Measurements from ENCODE around the gene EIF5A.
A peak's percentile ranks its signal among the peaks of the same experiment; 100 is the strongest.

EIF5A gene

DNA sequence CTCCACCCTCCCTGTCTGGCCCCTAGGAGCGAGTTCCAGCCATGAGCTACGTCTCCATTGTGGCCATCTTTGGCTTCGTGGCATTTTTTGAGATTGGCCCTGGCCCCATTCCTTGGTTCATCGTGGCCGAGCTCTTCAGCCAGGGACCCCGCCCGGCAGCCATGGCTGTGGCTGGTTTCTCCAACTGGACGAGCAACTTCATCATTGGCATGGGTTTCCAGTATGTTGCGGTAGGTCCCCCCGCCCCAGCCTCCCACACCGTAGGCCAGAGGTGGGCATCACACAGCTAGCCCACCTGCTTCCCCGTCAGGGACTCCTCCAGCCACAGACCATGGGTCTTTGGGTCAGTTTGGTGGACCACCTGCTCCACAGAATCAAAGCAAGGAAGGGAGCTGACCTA lies 21.7 kb upstream of the EIF5A start:
- Histone ChIP-seq H3K27ac (ENCODE audit: low read depth in 2 of 2, low read length in 2 of 2) (no peak overlapping the region), H3K36me3 (ENCODE audit: control insufficient read depth in 2 of 2, insufficient read depth in 2 of 2, low read length in 2 of 2) (no peaks in the 10 kb centered on the region), H3K27me3 (ENCODE audit: control insufficient read depth in 2 of 2, insufficient read depth in 2 of 2, low read length in 2 of 2) (no peaks in the 10 kb centered on the region), H3K9ac (ENCODE audit: low read depth in 1 of 2, low read length in 2 of 2) (no peak overlapping the region), H3K9me3 (ENCODE audit: control insufficient read depth in 2 of 2, low read length in 2 of 2) (no peaks in the 10 kb centered on the region), H3K4me3 (ENCODE audit: low read length in 2 of 2) (no peak overlapping the region), H3K4me1 (ENCODE audit: control insufficient read depth in 2 of 2, insufficient read depth in 2 of 2, low read length in 2 of 2) (peaks cover 18% of the 10 kb centered on the region in 2 donors)

DNA sequence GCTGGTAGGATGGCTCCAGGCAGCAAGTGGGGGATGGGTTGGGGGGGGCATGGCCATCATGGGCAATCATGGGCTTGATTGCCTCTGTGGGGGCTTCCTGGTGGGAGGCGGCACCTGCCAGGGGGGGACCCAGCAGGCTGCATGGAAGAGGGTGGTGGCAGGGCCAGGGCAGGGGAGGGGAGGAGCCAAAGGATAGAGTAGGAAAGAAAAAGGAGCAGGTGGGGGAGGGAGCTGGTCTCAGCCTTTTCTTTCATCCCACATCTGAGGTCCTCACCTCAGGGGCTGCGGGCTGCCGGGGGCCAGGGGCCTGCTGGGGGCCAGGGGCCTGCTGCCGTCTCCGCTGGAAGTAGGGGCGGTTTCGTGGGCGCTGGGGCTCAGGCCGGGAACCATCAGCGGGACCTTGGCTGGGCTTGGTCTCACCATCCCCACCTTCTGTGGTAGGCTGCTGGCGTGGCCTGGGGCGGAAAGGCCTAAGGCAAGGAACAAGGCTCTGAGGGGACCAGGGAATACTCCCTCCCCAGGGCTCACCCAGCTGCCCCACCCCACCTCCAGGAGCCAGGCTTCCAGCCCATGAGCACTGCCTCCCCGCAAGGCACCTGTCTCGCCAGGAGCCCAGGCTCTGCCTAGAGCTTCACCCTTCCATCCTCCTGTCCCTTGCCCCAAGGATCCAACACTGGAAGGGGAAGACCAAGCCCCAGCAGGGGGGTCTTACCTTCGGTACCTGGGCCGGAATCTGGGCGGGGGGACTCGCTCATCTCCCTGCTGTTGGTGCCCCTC lies 18.0 kb upstream of the EIF5A start:
- no peak overlapping the region for H3K4me3 ChIP-seq (ENCODE audit: low read length in 2 of 2)
- H3K9ac ChIP-seq (ENCODE audit: low read depth in 1 of 2, low read length in 2 of 2) = no peak overlapping the region
- no peak overlapping the region for H3K27ac ChIP-seq (ENCODE audit: low read depth in 2 of 2, low read length in 2 of 2)
- peaks cover 13 to 15% of the 10 kb centered on the region in 2 donors for H3K4me1 ChIP-seq (ENCODE audit: control insufficient read depth in 2 of 2, insufficient read depth in 2 of 2, low read length in 2 of 2)
- no peaks in the 10 kb centered on the region for H3K36me3 ChIP-seq (ENCODE audit: control insufficient read depth in 2 of 2, insufficient read depth in 2 of 2, low read length in 2 of 2)
- H3K9me3 ChIP-seq (ENCODE audit: control insufficient read depth in 2 of 2, low read length in 2 of 2) = no peaks in the 10 kb centered on the region
- peaks cover 0 to 5% of the 10 kb centered on the region in 2 donors for H3K27me3 ChIP-seq (ENCODE audit: control insufficient read depth in 2 of 2, insufficient read depth in 2 of 2, low read length in 2 of 2)

DNA sequence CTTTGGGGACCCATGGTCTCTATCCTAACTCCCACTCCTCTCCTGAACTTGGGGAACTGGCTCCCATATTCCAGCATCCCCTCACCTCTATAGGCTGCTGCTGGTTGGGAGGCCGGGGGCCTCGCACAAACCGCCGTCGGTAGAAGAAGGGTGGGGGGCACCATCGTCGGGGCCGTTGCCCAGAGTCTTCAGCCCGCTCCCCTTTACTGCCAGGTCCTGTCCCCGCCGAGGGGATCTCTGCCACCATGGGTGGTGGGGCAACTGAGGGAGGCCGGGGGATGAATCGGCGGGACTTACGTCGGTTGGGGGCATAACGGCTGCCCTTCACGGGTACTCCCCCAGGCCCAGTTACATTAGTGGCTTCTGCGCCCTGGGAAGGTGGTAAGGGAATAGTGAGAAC lies 17.3 kb upstream of the EIF5A start:
- no peak overlapping the region for H3K4me3 ChIP-seq (ENCODE audit: low read length in 2 of 2)
- peaks cover 0 to 5% of the 10 kb centered on the region in 2 donors for H3K27me3 ChIP-seq (ENCODE audit: control insufficient read depth in 2 of 2, insufficient read depth in 2 of 2, low read length in 2 of 2)
- no peaks in the 10 kb centered on the region for H3K36me3 ChIP-seq (ENCODE audit: control insufficient read depth in 2 of 2, insufficient read depth in 2 of 2, low read length in 2 of 2)
- no peak overlapping the region for H3K9ac ChIP-seq (ENCODE audit: low read depth in 1 of 2, low read length in 2 of 2)
- peaks cover 17 to 18% of the 10 kb centered on the region in 2 donors for H3K4me1 ChIP-seq (ENCODE audit: control insufficient read depth in 2 of 2, insufficient read depth in 2 of 2, low read length in 2 of 2)
- no peaks in the 10 kb centered on the region for H3K9me3 ChIP-seq (ENCODE audit: control insufficient read depth in 2 of 2, low read length in 2 of 2)
- H3K27ac ChIP-seq (ENCODE audit: low read depth in 2 of 2, low read length in 2 of 2) = no peak overlapping the region

DNA sequence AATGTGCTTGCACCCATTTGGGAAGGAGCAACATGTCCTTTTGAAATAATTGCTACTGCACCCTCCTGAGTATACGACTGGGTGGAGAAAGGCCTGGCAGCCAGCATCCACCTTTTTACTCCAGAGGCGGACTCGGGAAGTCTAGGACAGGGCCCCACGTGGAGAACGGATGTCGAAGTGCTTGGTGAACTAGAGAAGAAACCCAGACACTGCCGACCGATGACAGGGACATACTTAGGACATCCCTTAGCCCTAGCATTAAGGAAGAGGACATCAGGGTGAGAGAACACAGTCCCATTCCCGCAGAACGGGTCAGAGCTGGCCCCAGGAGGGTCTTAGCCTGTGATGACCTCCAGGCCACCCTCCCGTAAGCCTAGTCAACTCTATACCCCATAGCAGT lies 16.7 kb upstream of the EIF5A start:
- no peak overlapping the region for H3K9ac ChIP-seq (ENCODE audit: low read depth in 1 of 2, low read length in 2 of 2)
- no peak overlapping the region for H3K4me3 ChIP-seq (ENCODE audit: low read length in 2 of 2)
- no peak overlapping the region for H3K27ac ChIP-seq (ENCODE audit: low read depth in 2 of 2, low read length in 2 of 2)
- H3K9me3 ChIP-seq (ENCODE audit: control insufficient read depth in 2 of 2, low read length in 2 of 2) = no peaks in the 10 kb centered on the region
- peaks cover 19 to 22% of the 10 kb centered on the region in 2 donors for H3K4me1 ChIP-seq (ENCODE audit: control insufficient read depth in 2 of 2, insufficient read depth in 2 of 2, low read length in 2 of 2)
- H3K27me3 ChIP-seq (ENCODE audit: control insufficient read depth in 2 of 2, insufficient read depth in 2 of 2, low read length in 2 of 2) = peaks cover 0 to 6% of the 10 kb centered on the region in 2 donors
- no peaks in the 10 kb centered on the region for H3K36me3 ChIP-seq (ENCODE audit: control insufficient read depth in 2 of 2, insufficient read depth in 2 of 2, low read length in 2 of 2)

DNA sequence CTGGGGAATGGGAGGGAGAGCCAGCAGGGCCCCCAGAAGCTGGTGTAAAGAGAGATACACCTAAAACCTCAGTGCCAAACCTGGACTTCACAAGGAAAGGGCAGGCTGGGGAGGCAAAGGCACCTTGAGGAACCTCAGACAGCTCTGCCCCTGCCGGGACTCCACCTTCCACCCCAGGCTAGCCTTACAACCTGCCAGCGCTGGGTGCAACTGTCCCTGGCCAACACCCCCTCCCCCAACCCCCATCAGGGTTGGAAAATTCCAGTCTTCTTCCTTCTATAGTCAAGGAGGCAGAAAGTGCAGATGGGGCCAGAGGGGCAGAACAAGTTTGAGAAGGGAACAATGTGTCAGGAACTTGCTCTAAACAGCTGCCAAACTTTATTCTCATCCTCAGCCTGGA lies 15.2 kb upstream of the EIF5A start:
- no peaks in the 10 kb centered on the region for H3K9me3 ChIP-seq (ENCODE audit: control insufficient read depth in 2 of 2, low read length in 2 of 2)
- no peaks in the 10 kb centered on the region for H3K36me3 ChIP-seq (ENCODE audit: control insufficient read depth in 2 of 2, insufficient read depth in 2 of 2, low read length in 2 of 2)
- H3K27me3 ChIP-seq (ENCODE audit: control insufficient read depth in 2 of 2, insufficient read depth in 2 of 2, low read length in 2 of 2) = peaks cover 0 to 10% of the 10 kb centered on the region in 2 donors
- H3K4me3 ChIP-seq (ENCODE audit: low read length in 2 of 2) = no peak overlapping the region
- no peak overlapping the region for H3K9ac ChIP-seq (ENCODE audit: low read depth in 1 of 2, low read length in 2 of 2)
- no peak overlapping the region for H3K27ac ChIP-seq (ENCODE audit: low read depth in 2 of 2, low read length in 2 of 2)
- H3K4me1 ChIP-seq (ENCODE audit: control insufficient read depth in 2 of 2, insufficient read depth in 2 of 2, low read length in 2 of 2) = peaks cover 31 to 32% of the 10 kb centered on the region in 2 donors

DNA sequence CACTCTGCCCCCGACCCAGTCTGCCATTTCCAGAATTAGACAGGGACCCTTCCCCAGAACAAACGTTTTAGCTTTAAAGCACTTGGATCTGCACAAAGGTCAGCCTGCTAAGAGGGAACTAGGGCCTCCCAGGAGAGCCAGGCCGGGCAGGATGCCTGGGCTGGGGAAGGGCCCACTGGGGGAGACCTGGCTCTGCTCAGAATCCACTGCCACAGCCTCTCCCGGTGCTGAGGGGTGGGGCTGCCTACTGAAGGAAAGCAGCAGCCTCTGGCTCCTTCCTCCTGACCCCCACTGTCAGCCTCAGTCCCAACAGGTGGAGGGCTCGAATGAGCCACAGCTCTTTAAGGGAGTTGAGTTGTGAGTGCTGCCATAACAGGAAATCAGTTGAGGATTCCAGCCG lies 14.7 kb upstream of the EIF5A start:
- Histone ChIP-seq H3K36me3 (ENCODE audit: control insufficient read depth in 2 of 2, insufficient read depth in 2 of 2, low read length in 2 of 2) (no peaks in the 10 kb centered on the region), H3K4me1 (ENCODE audit: control insufficient read depth in 2 of 2, insufficient read depth in 2 of 2, low read length in 2 of 2) (peaks cover 31 to 32% of the 10 kb centered on the region in 2 donors), H3K9ac (ENCODE audit: low read depth in 1 of 2, low read length in 2 of 2) (no peak overlapping the region), H3K27ac (ENCODE audit: low read depth in 2 of 2, low read length in 2 of 2) (peak overlapping the region in 1 of 2 donors; percentile 86), H3K9me3 (ENCODE audit: control insufficient read depth in 2 of 2, low read length in 2 of 2) (no peaks in the 10 kb centered on the region), H3K4me3 (ENCODE audit: low read length in 2 of 2) (no peak overlapping the region), H3K27me3 (ENCODE audit: control insufficient read depth in 2 of 2, insufficient read depth in 2 of 2, low read length in 2 of 2) (peaks cover 0 to 10% of the 10 kb centered on the region in 2 donors)

DNA sequence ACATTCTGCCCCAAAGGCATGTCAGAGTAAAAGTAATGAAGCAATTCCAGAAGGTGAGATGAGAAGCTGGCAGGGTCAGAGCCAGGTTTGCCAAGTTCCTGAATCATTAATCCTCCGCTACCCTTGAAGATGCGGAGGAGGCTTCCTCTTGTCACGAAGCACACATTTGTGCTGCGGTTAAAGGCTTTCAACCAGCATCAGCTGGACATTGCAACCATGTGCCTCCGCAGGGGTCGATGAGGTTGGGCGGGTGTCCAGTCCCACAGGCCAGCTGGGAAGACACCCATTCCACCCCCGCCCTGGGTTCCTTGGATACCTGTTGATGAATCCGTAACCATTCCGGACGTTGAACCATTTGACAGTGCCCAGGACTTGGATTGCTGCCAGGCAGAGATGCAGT lies 14.3 kb upstream of the EIF5A start:
- Histone ChIP-seq H3K4me3 (ENCODE audit: low read length in 2 of 2) (peak overlapping the region in 1 of 2 donors; percentile 20), H3K9me3 (ENCODE audit: control insufficient read depth in 2 of 2, low read length in 2 of 2) (no peaks in the 10 kb centered on the region), H3K27ac (ENCODE audit: low read depth in 2 of 2, low read length in 2 of 2) (peak overlapping the region; percentile 86 to 91), H3K36me3 (ENCODE audit: control insufficient read depth in 2 of 2, insufficient read depth in 2 of 2, low read length in 2 of 2) (no peaks in the 10 kb centered on the region), H3K9ac (ENCODE audit: low read depth in 1 of 2, low read length in 2 of 2) (peak overlapping the region in 1 of 2 donors; percentile 14), H3K27me3 (ENCODE audit: control insufficient read depth in 2 of 2, insufficient read depth in 2 of 2, low read length in 2 of 2) (peaks cover 0 to 10% of the 10 kb centered on the region in 2 donors), H3K4me1 (ENCODE audit: control insufficient read depth in 2 of 2, insufficient read depth in 2 of 2, low read length in 2 of 2) (peaks cover 31 to 32% of the 10 kb centered on the region in 2 donors)

DNA sequence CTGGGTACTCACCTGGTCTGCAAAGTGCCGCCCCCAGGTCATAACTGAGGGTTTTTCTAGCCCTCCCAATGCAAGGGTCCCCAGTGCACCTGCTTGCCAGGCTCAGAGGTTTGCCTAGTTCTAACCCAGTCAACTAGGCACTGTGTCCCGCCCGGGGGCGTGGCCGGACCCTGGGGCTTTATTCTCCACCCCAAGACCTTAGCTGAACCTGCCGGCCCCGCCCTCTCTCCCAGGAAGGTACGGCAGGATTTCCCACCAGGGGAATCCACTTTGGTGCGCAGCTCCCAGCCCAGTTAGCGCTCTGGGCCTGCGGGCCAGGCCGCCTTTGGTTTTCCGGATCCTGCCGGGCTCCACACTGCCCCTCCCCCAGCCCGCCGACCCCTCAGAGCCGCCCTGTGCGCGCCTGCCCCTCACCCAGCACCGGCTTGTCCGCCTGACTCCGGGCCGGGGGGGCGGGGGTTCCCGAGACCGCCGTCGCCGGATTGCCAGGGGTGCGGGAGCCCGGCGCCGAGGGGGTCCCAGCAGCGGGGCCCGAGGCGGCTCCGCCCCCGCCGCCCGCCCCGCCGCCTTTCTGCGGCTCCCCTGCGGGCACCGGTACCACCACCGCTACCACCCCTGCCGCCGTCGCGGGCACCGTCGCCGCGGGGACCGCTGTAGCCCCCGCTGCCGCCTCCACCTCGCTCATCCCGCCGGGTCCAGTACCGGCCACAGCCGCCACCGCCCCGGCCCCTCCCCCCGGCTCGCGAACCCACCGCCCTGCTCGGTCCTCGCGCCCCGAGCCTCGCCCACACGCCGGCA lies 13.4 kb upstream of the EIF5A start:
- H3K4me3 ChIP-seq (ENCODE audit: low read length in 2 of 2) = peak overlapping the region; percentile 20 to 42
- H3K36me3 ChIP-seq (ENCODE audit: control insufficient read depth in 2 of 2, insufficient read depth in 2 of 2, low read length in 2 of 2) = no peaks in the 10 kb centered on the region
- H3K27me3 ChIP-seq (ENCODE audit: control insufficient read depth in 2 of 2, insufficient read depth in 2 of 2, low read length in 2 of 2) = peaks cover 0 to 10% of the 10 kb centered on the region in 2 donors
- H3K9ac ChIP-seq (ENCODE audit: low read depth in 1 of 2, low read length in 2 of 2) = peak overlapping the region in 1 of 2 donors; percentile 58
- H3K4me1 ChIP-seq (ENCODE audit: control insufficient read depth in 2 of 2, insufficient read depth in 2 of 2, low read length in 2 of 2) = peaks cover 31 to 32% of the 10 kb centered on the region in 2 donors
- no peaks in the 10 kb centered on the region for H3K9me3 ChIP-seq (ENCODE audit: control insufficient read depth in 2 of 2, low read length in 2 of 2)
- H3K27ac ChIP-seq (ENCODE audit: low read depth in 2 of 2, low read length in 2 of 2) = peak overlapping the region; percentile 86 to 91

DNA sequence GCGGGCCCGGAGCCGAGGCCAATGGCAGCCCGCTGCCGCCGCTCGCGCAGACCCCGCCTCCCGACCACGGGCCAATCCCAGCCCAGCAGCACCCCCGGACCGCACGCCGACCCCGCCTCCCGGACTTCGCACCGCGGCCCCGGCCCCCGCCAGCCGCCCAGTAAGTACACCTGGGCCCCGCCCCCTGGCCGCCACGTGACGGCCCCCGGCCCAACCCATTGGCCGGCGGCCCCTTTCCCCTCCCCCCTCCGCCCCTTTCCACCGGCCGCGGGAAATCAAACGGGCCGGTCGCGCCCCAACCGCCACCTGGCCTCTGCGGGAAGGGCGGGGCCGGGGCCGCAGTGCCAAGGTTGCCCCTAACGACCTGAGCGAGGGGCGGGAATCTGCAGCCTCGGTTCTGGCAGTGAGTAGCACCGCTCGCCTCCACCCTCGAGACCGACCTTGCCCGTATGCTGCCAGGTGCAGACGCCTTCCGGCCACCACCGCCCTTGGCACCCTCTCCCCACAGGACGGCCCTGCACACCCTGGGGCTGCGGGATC lies 12.7 kb upstream of the EIF5A start, which contains the start of gene YBX2:
YBX2 (minus strand) TSS at position 26 of the 540 bp plus-strand sequence. CDS start 139 bp downstream, outside the sequence.
- Histone ChIP-seq H3K27me3 (ENCODE audit: control insufficient read depth in 2 of 2, insufficient read depth in 2 of 2, low read length in 2 of 2) (peaks cover 0 to 10% of the 10 kb centered on the region in 2 donors), H3K27ac (ENCODE audit: low read depth in 2 of 2, low read length in 2 of 2) (peak within 1 kb of the TSS; percentile 89 to 91), H3K4me3 (ENCODE audit: low read length in 2 of 2) (peak within 1 kb of the TSS; percentile 59 to 61), H3K4me1 (ENCODE audit: control insufficient read depth in 2 of 2, insufficient read depth in 2 of 2, low read length in 2 of 2) (peaks cover 31 to 32% of the 10 kb centered on the region in 2 donors), H3K9ac (ENCODE audit: low read depth in 1 of 2, low read length in 2 of 2) (peak within 1 kb of the TSS; percentile 32 to 65), H3K36me3 (ENCODE audit: control insufficient read depth in 2 of 2, insufficient read depth in 2 of 2, low read length in 2 of 2) (no peaks in the 10 kb centered on the region), H3K9me3 (ENCODE audit: control insufficient read depth in 2 of 2, low read length in 2 of 2) (no peaks in the 10 kb centered on the region)
